Right lobe of liver (tissue), 4 donors: ENCODE data around the gene ZNF521.

Source experiments
- POLR2A ChIP-seq: fragments of 450-650 bp; IDR thresholded peaks from one replicate; pipeline ENCODE4 v1.6.1; 2017; ENCODE audit warnings: antibody characterized with exemption, mild to moderate bottlenecking
- TF ChIP-seq, protein P1 (sequence below), 4 donors: fragments of 200-600 bp in 3 of 4; fragments of 450-650 bp in 1 of 4; IDR thresholded peaks; one replicate each; pipeline versions ENCODE4 v1.5.1 to v1.8.0; 2016 to 2022; ENCODE audit warnings: antibody characterized with exemption in 4 of 4, mild to moderate bottlenecking in 2 of 4
- donor health status: DM: no; HTN: no; CAD: no.
- donor health status: DM: no; HTN: no; CAD: no.
- donor health status: DM: no; HTN: yes; CAD: no.

DNA sequence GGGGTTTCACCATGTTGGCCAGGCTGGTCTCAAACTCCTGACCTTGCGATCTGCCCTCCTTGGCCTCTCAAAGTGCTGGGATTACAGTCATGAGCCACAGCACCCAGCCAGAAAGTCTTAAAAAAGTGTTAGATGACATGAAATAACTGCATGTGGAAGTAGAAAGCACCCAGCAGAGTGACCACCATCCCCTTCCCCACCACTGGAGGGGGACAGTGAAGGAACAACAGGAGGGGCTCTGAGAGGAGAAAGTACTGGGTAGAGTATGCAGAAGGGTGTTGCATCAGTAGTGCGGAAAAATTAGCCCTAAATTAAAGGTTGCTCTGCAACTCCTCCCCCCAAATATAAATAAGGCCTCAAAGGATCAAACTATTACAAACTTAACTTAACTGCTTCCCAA lies 230.5 kb downstream of the ZNF521 start:
- TF ChIP-seq, protein P1, sequence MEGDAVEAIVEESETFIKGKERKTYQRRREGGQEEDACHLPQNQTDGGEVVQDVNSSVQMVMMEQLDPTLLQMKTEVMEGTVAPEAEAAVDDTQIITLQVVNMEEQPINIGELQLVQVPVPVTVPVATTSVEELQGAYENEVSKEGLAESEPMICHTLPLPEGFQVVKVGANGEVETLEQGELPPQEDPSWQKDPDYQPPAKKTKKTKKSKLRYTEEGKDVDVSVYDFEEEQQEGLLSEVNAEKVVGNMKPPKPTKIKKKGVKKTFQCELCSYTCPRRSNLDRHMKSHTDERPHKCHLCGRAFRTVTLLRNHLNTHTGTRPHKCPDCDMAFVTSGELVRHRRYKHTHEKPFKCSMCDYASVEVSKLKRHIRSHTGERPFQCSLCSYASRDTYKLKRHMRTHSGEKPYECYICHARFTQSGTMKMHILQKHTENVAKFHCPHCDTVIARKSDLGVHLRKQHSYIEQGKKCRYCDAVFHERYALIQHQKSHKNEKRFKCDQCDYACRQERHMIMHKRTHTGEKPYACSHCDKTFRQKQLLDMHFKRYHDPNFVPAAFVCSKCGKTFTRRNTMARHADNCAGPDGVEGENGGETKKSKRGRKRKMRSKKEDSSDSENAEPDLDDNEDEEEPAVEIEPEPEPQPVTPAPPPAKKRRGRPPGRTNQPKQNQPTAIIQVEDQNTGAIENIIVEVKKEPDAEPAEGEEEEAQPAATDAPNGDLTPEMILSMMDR (IDR thresholded peaks at IDR 0.05): no peak
- TF ChIP-seq POLR2A: no peak
